Heart left ventricle (tissue), 16 donors: ENCODE measurements around the gene KSR2. TPM values are rescaled to one million over a fixed set of nuclear protein-coding genes. Genes with fewer than 3 reads are reported as not detected.

Source experiments
- ATAC-seq, 4 donors: fragments of 200-7000 bp; cut with Tn5 transposase; one replicate each; pipeline ENCODE4 v1.9.1; 2020 to 2022; ENCODE audit warnings: moderate library complexity in 4 of 4, mild to moderate bottlenecking in 3 of 4, moderate number of reproducible peaks in 1 of 4
- DNase-seq, 5 donors: peaks; one replicate each; pipeline ENCODE4 v3.0.0-alpha.2; 2020
- H3K27ac ChIP-seq, 12 donors: fragments of 200-600 bp; sonication (generic) in 4 of 12; one replicate each; pipeline versions ENCODE4 v1.5.0 to v1.8.0; 2016 to 2022; ENCODE audit warnings: mild to moderate bottlenecking in 2 of 12
- H3K27me3 ChIP-seq, 9 donors: fragments of 200-600 bp; sonication (generic) in 2 of 9; one replicate each; pipeline versions ENCODE4 v1.5.1 to v1.8.0; 2016 to 2022; ENCODE audit warnings: mild to moderate bottlenecking in 3 of 9
- H3K36me3 ChIP-seq, 9 donors: fragments of 200-600 bp; sonication (generic) in 2 of 9; one replicate each; pipeline versions ENCODE4 v1.5.0 to v1.8.0; 2018 to 2022; ENCODE audit warnings: mild to moderate bottlenecking in 2 of 9
- H3K4me1 ChIP-seq, 12 donors: fragments of 200-600 bp; sonication (generic) in 4 of 12; one replicate each; pipeline versions ENCODE4 v1.5.0 to v1.8.0; 2016 to 2022; ENCODE audit warnings: mild to moderate bottlenecking in 3 of 12
- H3K4me3 ChIP-seq, 12 donors: fragments of 200-600 bp; sonication (generic) in 4 of 12; one replicate each; pipeline versions ENCODE4 v1.5.0 to v1.8.0; 2017 to 2022; ENCODE audit warnings: mild to moderate bottlenecking in 9 of 12, moderate library complexity in 4 of 12
- H3K9me3 ChIP-seq, 12 donors: fragments of 200-600 bp; sonication (generic) in 4 of 12; one replicate each; pipeline versions ENCODE4 v1.5.0 to v1.8.0; 2016 to 2022; ENCODE audit warnings: mild to moderate bottlenecking in 1 of 12
- CTCF ChIP-seq, 12 donors: fragments of 200-600 bp; sonication (generic) in 4 of 12; IDR thresholded peaks; one replicate each; pipeline versions ENCODE4 v1.5.0 to v1.8.0; 2018 to 2022; ENCODE audit warnings: antibody characterized with exemption in 12 of 12, mild to moderate bottlenecking in 5 of 12
- POLR2A ChIP-seq, 2 donors: fragments of 450-650 bp; IDR thresholded peaks; one replicate each; pipeline ENCODE4 v1.6.1; 2017; ENCODE audit warnings: antibody characterized with exemption in 2 of 2, mild to moderate bottlenecking in 2 of 2, moderate library complexity in 2 of 2
- whole genome bisulfite sequencing, 4 donors: extraction: QIAGEN DNeasy Blood & Tissue Kit in 2 of 4; methylation state at CpG; one replicate each; pipeline versions ENCODE4 v1.1.5 to v1.1.7; 2013 to 2018; 5-methylcytosine and 5-hydroxymethylcytosine counted together
- intact Hi-C, 10 donors: fragments of 100-400 bp; cut with DNase I; formaldehyde crosslinking; loops; one replicate each; pipeline versions ENCODE4 v1.11.1 to v1.14.2; 2022
- polyA plus RNA-seq, 2 donors: library from polyadenylated mRNA; stranded (reverse); fragments of 200-250 nt; gene quantifications; one replicate each; pipeline ENCODE4 v1.2.3, GENCODE V29; 2013
- total RNA-seq, 9 donors: library from RNA; depleted of rRNA in 2 of 9; stranded (reverse); fragments of >200 nt in 2 of 9; fragmentation: NEBNext Ultra II Directional in 3 of 9; extraction: Animal tissue kit (Norgen Biotek cat#: 25700) in 3 of 9; gene quantifications; one replicate each; pipeline versions ENCODE4 v1.1.0 to v1.2.4, GENCODE V29; 2016 to 2023
- donor health status: ischemic (EF 13 %, LVEDD 7.1; RV severe dilation, severe dysfunction).
- donor health status: healthy with polysubstance abuse.
- donor health status: DM: no; HTN: yes; CAD: no.
- donor health status: DM: no; HTN: no; CAD: no.
- donor health status: ischemic (EF 25% LVEDD 6.9; RV normal size, moderate dysfunction).
- donor health status: ischemic (EF 25% LVEDD 5.7; RV mildly dilated, moderate dysfunction).
- donor health status: healthy.
- donor health status: DM: yes; HTN: yes; CAD: no.
- donor health status: ischemic (EF 35%, LVEDD 5.7; RV mildly dilated, moderate dysfunction).
- donor health status: nonischemic (EF 11% LVEDD 7.7; RV severe dilation, severe dysfunction).
- donor health status: DM: yes; HTN: yes; CAD: no.
- donor health status: PGD.
- donor health status: ischemic (EF 29% LVEDD 5.4; RV normal size, mild dysfunction).
- donor health status: nonischemic (EF 23%, LVEDD 6.1; RV moderate dilation, normal function).

KSR2 gene
- total and polyA plus RNA-seq, 11 donors: under 0.01 to 0.02 (median 0.02) TPM; not detected in 8

GRCh38 chr12:117845271-117845904 lies 123.4 kb downstream of the KSR2 start:
- H3K36me3 ChIP-seq: no peaks in the 10 kb centered on the region
- intact Hi-C loops: loop anchor here in 1 of 10 donors (5.0 kb wide), 1 partner anchor 613 kb away; no protein-coding TSS in a partner anchor

GRCh38 chr12:117844114-117844830 lies 124.5 kb downstream of the KSR2 start:
- WGBS, 4 donors: 76 to 92% (median 81%) methylated on average over 1 of the region's 1 CpG
- Histone ChIP-seq H3K27me3 (peaks cover 0 to 79% (median 14%) of the 10 kb centered on the region in 9 donors), H3K27ac (no peak overlapping the region), H3K4me3 (no peak overlapping the region), H3K36me3 (no peaks in the 10 kb centered on the region), H3K4me1 (no peaks in the 10 kb centered on the region), H3K9me3 (peaks cover 0 to 14% (median 0%) of the 10 kb centered on the region in 12 donors)
- no peak for DNase-seq
- no peak for ATAC-seq
- no peak for TF ChIP-seq POLR2A (IDR thresholded peaks at IDR 0.05)
- TF ChIP-seq CTCF (IDR thresholded peaks at IDR 0.05): no peak
- intact Hi-C loops: no loop called here

More at GRCh38 chr12:117845271-117845904, 123.4 kb downstream of the KSR2 start:
- no peaks in the 10 kb centered on the region for H3K4me1 ChIP-seq
- H3K4me3 ChIP-seq: no peak overlapping the region
- H3K27me3 ChIP-seq: peaks cover 0 to 70% (median 12%) of the 10 kb centered on the region in 9 donors
- H3K27ac ChIP-seq: no peak overlapping the region
- no peak for ATAC-seq
- WGBS, 4 donors: 73 to 82% (median 76%) methylated on average over 7 of the region's 7 CpGs
- DNase-seq: no peak
- H3K9me3 ChIP-seq: peaks cover 0 to 14% (median 0%) of the 10 kb centered on the region in 12 donors
- TF ChIP-seq POLR2A (IDR thresholded peaks at IDR 0.05): no peak
- no peak for TF ChIP-seq CTCF (IDR thresholded peaks at IDR 0.05)

- DNase-seq (no peak), ATAC-seq (no peak)
- Histone ChIP-seq H3K9me3 (peaks cover 0 to 14% (median 0%) of the 10 kb centered on the region in 12 donors), H3K36me3 (no peaks in the 10 kb centered on the region), H3K4me1 (no peaks in the 10 kb centered on the region), H3K4me3 (no peak overlapping the region), H3K27ac (no peak overlapping the region), H3K27me3 (peaks cover 0 to 87% (median 17%) of the 10 kb centered on the region in 9 donors)
- intact Hi-C loops: no loop called here
- TF ChIP-seq POLR2A (IDR thresholded peaks at IDR 0.05): no peak
- no peak for TF ChIP-seq CTCF (IDR thresholded peaks at IDR 0.05)
- 53 to 66% (median 62%) methylated on average over 4 of the region's 4 CpGs for WGBS, 4 donors
These were observed 126.2 kb downstream of the KSR2 start for GRCh38 chr12:117842630-117843029.

GRCh38 chr12:117842220-117842619 lies 126.6 kb downstream of the KSR2 start:
- no peak overlapping the region for H3K4me3 ChIP-seq
- intact Hi-C loops: no loop called here
- ATAC-seq (no peak), DNase-seq (no peak)
- no peak for TF ChIP-seq POLR2A (IDR thresholded peaks at IDR 0.05)
- no peak for TF ChIP-seq CTCF (IDR thresholded peaks at IDR 0.05)
- 75 to 91% (median 81%) methylated on average over 2 of the region's 2 CpGs for WGBS, 4 donors
- H3K36me3 ChIP-seq: no peaks in the 10 kb centered on the region
- no peak overlapping the region for H3K27ac ChIP-seq
- no peaks in the 10 kb centered on the region for H3K4me1 ChIP-seq
- H3K9me3 ChIP-seq: peaks cover 0 to 14% (median 0%) of the 10 kb centered on the region in 12 donors
- peaks cover 0 to 84% (median 13%) of the 10 kb centered on the region in 9 donors for H3K27me3 ChIP-seq
